NT2/D1 (cell line): ENCODE measurements around the gene FNDC3B.

Experiments used
- DNase-seq: peaks from one replicate; pipeline ENCODE4 v3.0.0-alpha.2; 2011; ENCODE audit warnings: low read depth, low spot score
- H3K27me3 ChIP-seq: 2 replicates; pipeline ENCODE4 v1.6.0; 2011; ENCODE audit warnings: mild to moderate bottlenecking; ENCODE audit not compliant: insufficient read length, insufficient read depth
- H3K36me3 ChIP-seq: 2 replicates; pipeline ENCODE4 v1.6.1; 2011; ENCODE audit warnings: mild to moderate bottlenecking, low read length, mixed read lengths; ENCODE audit not compliant: insufficient read depth, insufficient read length
- H3K4me1 ChIP-seq: 2 replicates; pipeline ENCODE4 v1.5.1; 2011; ENCODE audit not compliant: insufficient read depth, insufficient read length
- H3K4me3 ChIP-seq: 2 replicates; pipeline ENCODE4 v1.5.1; 2011; ENCODE audit warnings: low read depth; ENCODE audit not compliant: insufficient read length
- H3K9ac ChIP-seq: 2 replicates; pipeline ENCODE4 v1.6.0; 2011; ENCODE audit warnings: low read depth; ENCODE audit not compliant: insufficient read length
- H3K9me3 ChIP-seq: 2 replicates; pipeline ENCODE4 v1.5.1; 2011; ENCODE audit warnings: mild to moderate bottlenecking, low read length; ENCODE audit not compliant: insufficient read depth
- SUZ12 ChIP-seq: IDR thresholded peaks from 2 replicates; pipeline ENCODE4 v1.6.1; 2011; ENCODE audit not compliant: insufficient read length, insufficient read depth; ENCODE audit errors: extremely low read depth
- YY1 ChIP-seq: IDR thresholded peaks from 2 replicates; pipeline ENCODE4 v1.6.1; 2011; ENCODE audit not compliant: insufficient read length, insufficient read depth
- ZNF274 ChIP-seq: IDR thresholded peaks from 2 replicates; pipeline ENCODE4 v1.6.1; 2011; ENCODE audit warnings: mild to moderate bottlenecking, low read depth, low read length

Gene FNDC3B

DNA sequence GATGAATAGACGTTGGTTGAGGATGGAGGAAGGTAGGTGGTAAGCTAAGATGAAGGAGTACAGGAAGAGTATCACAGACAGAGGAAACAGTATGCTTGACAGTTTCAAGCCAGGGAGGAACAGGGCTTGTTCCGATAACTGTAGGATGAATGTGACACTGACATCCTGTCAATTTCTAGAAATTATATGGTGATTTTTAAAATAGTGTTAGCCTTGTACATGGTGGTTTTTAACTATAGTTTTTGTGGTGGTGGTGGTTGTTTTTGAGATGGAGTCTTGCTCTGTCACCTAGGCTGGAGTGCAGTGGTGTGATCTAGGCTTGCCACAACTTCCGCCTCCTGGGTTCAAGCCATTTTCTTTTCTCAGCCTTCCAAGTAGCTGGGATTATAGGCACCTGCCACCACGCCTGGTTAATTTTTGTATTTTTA lies 92.8 kb downstream of the FNDC3B start:
- TF ChIP-seq ZNF274 (no peak), SUZ12 (no peak)
- H3K4me1 ChIP-seq = peaks cover 3% of the 10 kb centered on the region
- peaks cover 39% of the 10 kb centered on the region for H3K36me3 ChIP-seq
- no peak overlapping the region for H3K9ac ChIP-seq
- 0 out of 2 replicates have a peak, but pooled peaks cover 5% of the 10 kb centered on the region for H3K9me3 ChIP-seq
- H3K4me3 ChIP-seq = no peak overlapping the region
- no peaks in the 10 kb centered on the region for H3K27me3 ChIP-seq
- no peak for DNase-seq

DNA sequence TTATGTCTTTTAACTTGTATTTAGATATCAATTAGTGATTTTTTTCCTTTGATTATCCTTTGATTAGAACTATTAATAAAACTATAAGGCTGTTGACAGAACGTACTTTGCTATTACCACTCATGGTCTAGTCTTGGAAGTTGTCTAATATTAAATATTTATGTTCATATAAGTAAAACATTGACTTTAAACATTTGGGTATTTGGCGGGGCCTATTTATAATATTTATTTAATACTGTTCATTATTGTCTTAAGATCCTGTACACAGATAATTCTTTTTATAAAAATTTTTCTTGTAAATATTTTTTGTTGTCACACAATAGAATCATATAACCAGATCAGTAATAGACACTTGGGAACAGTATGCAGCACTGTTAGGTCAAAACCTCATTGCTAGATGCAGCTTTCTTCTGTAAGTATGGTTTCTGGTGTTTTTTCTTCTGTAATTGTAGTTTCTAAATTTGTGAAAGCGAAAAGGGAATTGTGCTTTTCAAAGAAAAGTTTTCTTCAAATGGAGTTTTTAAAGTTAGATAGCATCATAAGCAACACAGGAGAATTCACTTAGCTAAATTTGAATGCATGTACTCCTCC lies 93.4 kb downstream of the FNDC3B start:
- H3K9me3 ChIP-seq = 0 out of 2 replicates have a peak, but pooled peaks cover 5% of the 10 kb centered on the region
- H3K4me3 ChIP-seq = no peak overlapping the region
- H3K36me3 ChIP-seq = peaks cover 37% of the 10 kb centered on the region
- H3K4me1 ChIP-seq = peaks cover 3% of the 10 kb centered on the region
- no peak overlapping the region for H3K9ac ChIP-seq
- TF ChIP-seq ZNF274 (no peak), YY1 (no peak), SUZ12 (no peak)
- no peak for DNase-seq
- no peaks in the 10 kb centered on the region for H3K27me3 ChIP-seq

DNA sequence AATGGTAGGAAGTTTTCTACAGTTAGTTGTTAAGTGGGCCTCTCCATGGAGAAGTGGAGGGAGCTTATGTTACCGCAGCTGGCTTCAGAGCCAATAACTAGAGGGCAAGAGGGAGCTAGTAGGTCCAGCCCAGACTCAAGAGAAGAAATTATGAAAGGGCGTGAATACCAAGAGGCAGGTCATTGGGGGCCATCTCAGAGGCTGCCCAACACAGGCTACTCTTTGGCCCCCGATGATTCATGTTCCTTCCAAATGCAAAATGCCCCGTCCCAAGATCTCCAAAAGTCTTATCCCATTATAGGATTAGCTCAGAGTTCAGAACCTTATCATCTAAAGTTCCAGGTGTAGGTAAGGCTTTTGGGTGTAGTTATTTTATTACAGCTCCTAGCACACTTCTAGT lies 94.5 kb downstream of the FNDC3B start:
- H3K27me3 ChIP-seq = no peaks in the 10 kb centered on the region
- TF ChIP-seq YY1 (no peak), ZNF274 (no peak), SUZ12 (no peak)
- no peak for DNase-seq
- H3K4me3 ChIP-seq = no peak overlapping the region
- H3K36me3 ChIP-seq = peaks cover 32% of the 10 kb centered on the region
- no peaks in the 10 kb centered on the region for H3K9me3 ChIP-seq
- peaks cover 3% of the 10 kb centered on the region for H3K4me1 ChIP-seq
- no peak overlapping the region for H3K9ac ChIP-seq

DNA sequence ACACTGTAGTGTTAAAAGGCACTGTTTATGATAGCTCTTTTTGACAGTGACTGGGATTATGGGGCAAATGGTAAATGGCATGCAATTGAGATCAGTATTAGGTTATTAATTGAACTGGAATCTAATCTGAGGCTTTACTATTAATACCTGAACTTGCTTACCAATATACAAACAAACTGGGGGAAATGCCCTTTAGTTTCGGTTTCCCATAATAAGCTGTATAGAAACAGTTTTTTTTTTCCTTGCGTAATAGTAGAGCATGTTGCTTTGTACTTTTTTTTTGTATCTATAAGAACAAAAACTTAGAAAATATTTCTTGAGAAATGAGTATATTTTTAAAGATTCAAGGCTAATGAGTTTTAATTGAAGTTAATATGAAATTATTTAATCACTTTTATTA lies 95.0 kb downstream of the FNDC3B start:
- TF ChIP-seq ZNF274 (no peak), SUZ12 (no peak), YY1 (no peak)
- H3K4me3 ChIP-seq = no peak overlapping the region
- peaks cover 3% of the 10 kb centered on the region for H3K4me1 ChIP-seq
- H3K27me3 ChIP-seq = no peaks in the 10 kb centered on the region
- peaks cover 32% of the 10 kb centered on the region for H3K36me3 ChIP-seq
- no peak for DNase-seq
- no peaks in the 10 kb centered on the region for H3K9me3 ChIP-seq
- no peak overlapping the region for H3K9ac ChIP-seq

DNA sequence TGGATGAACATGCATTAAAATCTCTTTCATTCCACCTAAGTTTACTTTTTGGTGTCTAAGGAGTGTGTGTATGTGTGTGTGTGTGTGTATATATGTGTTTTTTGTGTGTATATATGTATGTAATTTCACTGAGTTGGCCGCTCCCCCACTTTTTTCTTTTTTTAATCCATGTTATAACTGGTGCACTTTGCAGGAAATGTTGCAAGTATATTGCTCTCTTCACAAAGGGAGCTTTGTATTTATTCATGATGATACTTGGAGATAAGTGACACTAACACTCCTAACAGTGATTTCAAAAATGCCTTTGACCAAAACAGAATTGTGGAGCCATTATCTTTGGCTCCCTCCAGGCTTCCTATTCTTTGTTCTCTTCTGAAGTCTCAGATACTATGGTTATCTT lies 95.8 kb downstream of the FNDC3B start:
- H3K4me1 ChIP-seq = peaks cover 3% of the 10 kb centered on the region

DNA sequence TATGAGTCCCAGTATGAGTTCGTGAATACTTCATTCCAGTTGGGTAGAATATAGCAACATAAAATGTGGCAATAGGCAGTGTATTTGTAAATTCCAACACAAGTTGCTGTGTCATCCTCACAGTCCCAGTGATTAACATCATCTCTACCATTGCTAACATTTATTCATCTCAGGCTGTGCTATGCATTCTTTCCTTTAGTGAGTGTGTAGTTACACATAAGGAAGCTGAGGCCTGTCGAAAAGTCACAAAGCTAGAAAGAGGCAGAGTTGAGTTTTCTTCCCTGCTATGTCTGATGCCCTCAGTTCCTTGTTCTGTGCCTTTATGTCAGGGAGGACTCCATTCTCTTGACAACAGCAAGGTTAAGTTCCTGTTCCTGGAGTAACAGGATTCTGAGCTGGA lies 96.4 kb downstream of the FNDC3B start:
- peaks cover 3% of the 10 kb centered on the region for H3K4me1 ChIP-seq
- no peaks in the 10 kb centered on the region for H3K27me3 ChIP-seq
- TF ChIP-seq SUZ12 (no peak), ZNF274 (no peak), YY1 (no peak)
- no peak overlapping the region for H3K4me3 ChIP-seq
- no peak overlapping the region for H3K9ac ChIP-seq
- no peaks in the 10 kb centered on the region for H3K9me3 ChIP-seq
- peaks cover 28% of the 10 kb centered on the region for H3K36me3 ChIP-seq
- DNase-seq = no peak

More for the DNA sequence above, 95.8 kb downstream of the FNDC3B start:
- TF ChIP-seq SUZ12 (no peak), ZNF274 (no peak), YY1 (no peak)
- no peaks in the 10 kb centered on the region for H3K27me3 ChIP-seq
- H3K9me3 ChIP-seq = no peaks in the 10 kb centered on the region
- H3K36me3 ChIP-seq = peaks cover 32% of the 10 kb centered on the region
- DNase-seq = no peak
- H3K9ac ChIP-seq = no peak overlapping the region
- H3K4me3 ChIP-seq = no peak overlapping the region

DNA sequence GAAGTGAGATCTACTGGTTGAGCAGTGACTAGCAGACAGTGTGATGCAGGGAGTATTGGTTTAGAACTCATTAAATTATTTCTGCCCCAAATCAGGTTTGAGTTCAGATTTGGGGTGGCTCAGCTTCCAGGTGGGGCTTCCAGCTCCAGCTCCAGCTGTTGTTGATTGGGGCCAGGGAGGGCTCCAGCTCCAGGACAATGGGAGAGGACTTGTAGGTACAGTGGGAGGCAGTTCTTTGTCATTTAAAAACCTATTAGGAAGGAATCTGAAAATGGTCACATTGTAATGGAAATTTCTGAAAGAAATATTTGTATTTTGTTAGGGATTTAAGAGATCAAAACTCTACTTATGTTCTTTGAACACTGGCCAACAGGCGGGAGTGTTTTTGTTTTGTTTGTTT lies 97.0 kb downstream of the FNDC3B start:
- TF ChIP-seq SUZ12 (no peak), ZNF274 (no peak), YY1 (no peak)
- Histone ChIP-seq H3K4me3 (no peak overlapping the region), H3K36me3 (peaks cover 28% of the 10 kb centered on the region), H3K9me3 (no peaks in the 10 kb centered on the region), H3K4me1 (peaks cover 3% of the 10 kb centered on the region), H3K27me3 (no peaks in the 10 kb centered on the region), H3K9ac (no peak overlapping the region)
- DNase-seq = no peak
